Measurements from ENCODE around the gene ROM1.
A peak's percentile ranks its signal among the peaks of the same experiment; 100 is the strongest.
"Not testable (repeated sequence)": the region's sequence is repeated elsewhere in the genome, so short reads cannot be mapped to it uniquely, and the experiment has no call there.

Gene ROM1

GRCh38 chr11:62645671-62645945 is 32.6 kb downstream of the ROM1 start:
- Mint-ChIP-seq H3K4me1 (ENCODE audit: low read depth) (peaks cover 21% of the 10 kb centered on the region), H3K9me3 (no peaks in the 10 kb centered on the region)

DNA sequence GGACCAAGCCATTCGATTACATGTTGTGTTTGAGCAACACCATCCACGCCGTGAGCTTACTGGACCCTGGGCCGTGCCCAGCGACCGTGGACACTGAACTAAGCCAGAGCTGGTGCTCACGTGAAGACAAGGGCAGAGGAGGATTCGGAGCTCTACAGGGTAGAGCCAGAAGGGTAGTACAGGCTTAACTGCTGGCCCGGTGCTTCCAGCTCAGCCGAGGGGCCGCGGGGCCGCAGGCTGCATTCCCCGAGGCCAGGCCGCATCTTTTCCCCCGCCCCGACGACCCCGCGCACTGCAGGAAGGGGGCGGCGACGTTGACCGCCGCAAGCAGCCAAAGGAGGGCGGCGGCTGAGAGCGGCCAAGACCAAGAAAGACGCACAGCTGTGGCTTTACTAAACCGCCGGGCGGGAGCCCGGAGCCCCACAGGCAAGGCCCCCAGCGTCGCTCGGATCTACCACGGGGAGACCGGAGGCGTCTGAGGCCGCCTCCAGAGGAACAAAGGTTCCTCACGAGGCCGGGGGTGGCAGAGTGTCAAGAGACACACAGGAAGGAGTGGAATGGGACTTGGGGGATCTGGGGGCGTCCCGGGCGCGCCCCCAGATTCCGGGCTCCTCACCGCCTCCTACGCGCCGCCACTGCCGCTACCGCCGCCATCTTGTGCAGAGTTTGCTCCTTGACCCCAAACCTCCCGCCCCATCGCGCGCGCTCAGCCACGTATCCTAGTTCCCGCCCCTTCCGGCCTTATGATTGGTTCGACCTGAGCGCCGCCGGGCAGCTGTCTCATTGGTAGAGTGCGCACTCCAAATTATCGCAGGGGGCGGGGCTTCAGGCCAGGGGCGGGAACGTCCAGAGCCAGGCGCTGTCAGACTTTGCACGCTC is 33.1 kb downstream of the ROM1 start, which contains the start of gene GANAB:
TSS of gene GANAB (minus strand) at position 668 of the 879 bp plus-strand sequence. CDS start at position 654, 14 bp downstream.
- H3K27me3 Mint-ChIP-seq (ENCODE audit: low read depth) = no peaks in the 10 kb centered on the region
- H3K9me3 Mint-ChIP-seq = no peaks in the 10 kb centered on the region
- peak within 1 kb of the TSS; percentile 99 for H3K4me3 Mint-ChIP-seq
- DNase-seq (ENCODE audit: low spot score) = peak; percentile 99
- H3K27ac Mint-ChIP-seq = peak within 1 kb of the TSS; percentile 97
- H3K4me1 Mint-ChIP-seq (ENCODE audit: low read depth) = peaks cover 18% of the 10 kb centered on the region
- H3K36me3 Mint-ChIP-seq (ENCODE audit: low read depth) = peaks cover 33% of the 10 kb centered on the region

More at GRCh38 chr11:62645671-62645945, 32.6 kb downstream of the ROM1 start:
- Mint-ChIP-seq H3K27me3 (ENCODE audit: low read depth) (no peaks in the 10 kb centered on the region), H3K27ac (peak overlapping the region; percentile 97), H3K36me3 (ENCODE audit: low read depth) (peaks cover 36% of the 10 kb centered on the region), H3K4me3 (peak overlapping the region; percentile 99)
- no peak for DNase-seq (ENCODE audit: low spot score)

DNA sequence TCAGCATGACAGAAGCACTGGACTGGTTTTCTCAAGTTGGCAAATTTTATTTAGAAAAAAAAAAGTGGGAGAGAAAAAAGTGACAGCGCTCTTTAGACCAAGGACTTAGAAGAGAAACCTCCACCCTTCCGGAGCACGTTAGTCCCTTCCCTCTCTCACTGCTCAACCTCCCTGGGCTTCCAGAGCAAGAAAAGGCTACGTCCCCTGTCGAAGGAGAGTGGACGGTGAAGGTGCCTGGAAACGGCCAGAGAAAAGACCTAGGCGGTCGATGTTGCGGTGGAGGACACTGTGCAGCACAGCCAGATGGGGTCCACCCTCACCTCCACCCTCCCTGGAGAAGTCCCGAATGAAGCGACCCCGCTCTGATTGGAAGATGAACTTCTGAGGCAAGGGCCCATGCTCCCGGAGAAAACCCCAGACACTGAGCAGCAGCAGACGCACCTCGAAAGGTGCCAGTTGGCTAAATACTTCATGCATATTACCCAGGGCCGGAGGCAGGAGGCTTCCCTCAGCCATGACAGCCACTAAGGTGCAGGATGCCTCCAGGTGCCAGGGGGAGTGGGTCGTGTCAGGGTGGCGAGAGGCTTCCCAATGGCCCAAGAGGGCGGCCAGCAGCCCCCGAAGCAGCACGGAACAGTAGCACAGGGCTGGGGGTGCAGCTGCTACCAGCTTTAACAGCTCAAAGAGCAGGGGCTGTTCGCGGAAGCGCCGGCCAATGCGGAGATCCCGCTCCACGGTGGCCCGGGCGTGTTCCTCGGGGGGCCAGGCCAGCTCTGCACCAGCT is 34.0 kb downstream of the ROM1 start:
- H3K4me3 Mint-ChIP-seq = peak overlapping the region; percentile 99
- no peak for DNase-seq (ENCODE audit: low spot score)
- no peaks in the 10 kb centered on the region for H3K9me3 Mint-ChIP-seq
- H3K36me3 Mint-ChIP-seq (ENCODE audit: low read depth) = peaks cover 33% of the 10 kb centered on the region
- H3K27ac Mint-ChIP-seq = peak overlapping the region; percentile 97
- H3K27me3 Mint-ChIP-seq (ENCODE audit: low read depth) = no peaks in the 10 kb centered on the region
- peaks cover 13% of the 10 kb centered on the region for H3K4me1 Mint-ChIP-seq (ENCODE audit: low read depth)

GRCh38 chr11:62647609-62648005 is 34.5 kb downstream of the ROM1 start:
- H3K27me3 Mint-ChIP-seq (ENCODE audit: low read depth) = no peaks in the 10 kb centered on the region
- DNase-seq (ENCODE audit: low spot score) = no peak
- H3K4me3 Mint-ChIP-seq = no peak overlapping the region
- H3K36me3 Mint-ChIP-seq (ENCODE audit: low read depth) = peaks cover 34% of the 10 kb centered on the region
- H3K9me3 Mint-ChIP-seq = no peaks in the 10 kb centered on the region
- H3K27ac Mint-ChIP-seq = no peak overlapping the region
- peaks cover 15% of the 10 kb centered on the region for H3K4me1 Mint-ChIP-seq (ENCODE audit: low read depth)

GRCh38 chr11:62648185-62648966 is 35.3 kb downstream of the ROM1 start:
- Mint-ChIP-seq H3K27ac (no peak overlapping the region), H3K36me3 (ENCODE audit: low read depth) (peaks cover 32% of the 10 kb centered on the region), H3K4me1 (ENCODE audit: low read depth) (peaks cover 14% of the 10 kb centered on the region), H3K4me3 (no peak overlapping the region), H3K27me3 (ENCODE audit: low read depth) (no peaks in the 10 kb centered on the region), H3K9me3 (no peaks in the 10 kb centered on the region)
- DNase-seq (ENCODE audit: low spot score) = no peak

GRCh38 chr11:62648967-62649364 is 35.9 kb downstream of the ROM1 start:
- DNase-seq (ENCODE audit: low spot score) = no peak
- H3K9me3 Mint-ChIP-seq = no peaks in the 10 kb centered on the region
- H3K36me3 Mint-ChIP-seq (ENCODE audit: low read depth) = peaks cover 33% of the 10 kb centered on the region
- no peaks in the 10 kb centered on the region for H3K27me3 Mint-ChIP-seq (ENCODE audit: low read depth)
- H3K4me3 Mint-ChIP-seq = no peak overlapping the region
- H3K4me1 Mint-ChIP-seq (ENCODE audit: low read depth) = peaks cover 17% of the 10 kb centered on the region
- H3K27ac Mint-ChIP-seq = no peak overlapping the region

DNA sequence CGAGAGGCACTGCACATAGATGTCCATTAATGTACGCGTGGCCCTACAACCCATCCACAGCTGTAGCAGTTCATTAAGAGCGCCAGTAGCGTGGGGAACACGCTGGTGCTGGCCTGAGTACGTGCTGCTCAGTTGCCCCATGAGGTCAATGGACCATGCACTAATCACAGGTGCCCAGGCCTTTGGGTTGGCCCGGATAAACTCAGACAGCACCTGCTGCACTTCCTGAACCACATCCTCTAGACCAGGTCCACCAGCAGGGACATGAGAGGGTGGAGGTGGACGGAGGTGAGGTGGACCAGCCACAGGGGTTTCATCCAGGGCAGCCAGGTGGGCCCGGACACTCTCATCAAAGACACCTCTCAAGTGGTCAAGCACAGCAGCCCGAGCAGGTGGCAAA is 36.4 kb downstream of the ROM1 start:
- no peak for DNase-seq (ENCODE audit: low spot score)
- no peak overlapping the region for H3K27ac Mint-ChIP-seq
- no peaks in the 10 kb centered on the region for H3K9me3 Mint-ChIP-seq
- no peak overlapping the region for H3K4me3 Mint-ChIP-seq
- peaks cover 29% of the 10 kb centered on the region for H3K36me3 Mint-ChIP-seq (ENCODE audit: low read depth)
- peaks cover 19% of the 10 kb centered on the region for H3K4me1 Mint-ChIP-seq (ENCODE audit: low read depth)
- no peaks in the 10 kb centered on the region for H3K27me3 Mint-ChIP-seq (ENCODE audit: low read depth)

DNA sequence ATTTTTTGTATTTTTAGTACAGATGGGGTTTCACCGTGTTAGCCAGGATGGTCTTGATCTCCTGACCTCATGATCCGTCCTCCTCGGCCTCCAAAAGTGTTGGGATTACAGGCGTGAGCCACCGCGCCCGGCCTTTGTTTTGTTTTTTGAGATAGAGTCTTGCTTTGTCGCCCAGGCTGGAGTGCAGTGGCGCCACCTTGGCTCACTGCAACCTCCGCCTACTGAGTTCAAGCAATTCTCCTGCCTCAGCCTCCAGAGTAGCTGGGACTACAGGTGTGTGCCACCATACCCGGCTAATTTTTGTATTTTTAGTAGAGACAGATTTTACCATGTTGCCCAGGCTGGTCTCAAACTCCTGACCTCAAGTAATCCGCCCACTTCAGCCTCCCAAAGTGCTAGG is 37.2 kb downstream of the ROM1 start:
- DNase-seq (ENCODE audit: low spot score); H3K9me3 Mint-ChIP-seq; H3K27ac Mint-ChIP-seq; H3K4me3 Mint-ChIP-seq; H3K27me3 Mint-ChIP-seq (ENCODE audit: low read depth): not testable (repeated sequence)
- peaks cover 26% of the 10 kb centered on the region for H3K36me3 Mint-ChIP-seq (ENCODE audit: low read depth)
- peaks cover 18% of the 10 kb centered on the region for H3K4me1 Mint-ChIP-seq (ENCODE audit: low read depth)

GRCh38 chr11:62652161-62653006 is 39.3 kb downstream of the ROM1 start:
- H3K36me3 Mint-ChIP-seq (ENCODE audit: low read depth) = peaks cover 15% of the 10 kb centered on the region
- peaks cover 14% of the 10 kb centered on the region for H3K4me1 Mint-ChIP-seq (ENCODE audit: low read depth)
- no peaks in the 10 kb centered on the region for H3K9me3 Mint-ChIP-seq
- no peak for DNase-seq (ENCODE audit: low spot score)
- H3K4me3 Mint-ChIP-seq = peak overlapping the region; percentile 95
- peak overlapping the region; percentile 95 for H3K27ac Mint-ChIP-seq
- no peaks in the 10 kb centered on the region for H3K27me3 Mint-ChIP-seq (ENCODE audit: low read depth)

GRCh38 chr11:62654297-62654696 is 41.2 kb downstream of the ROM1 start:
- no peak for DNase-seq (ENCODE audit: low spot score)
- H3K9me3 Mint-ChIP-seq = no peaks in the 10 kb centered on the region
- H3K27ac Mint-ChIP-seq = no peak overlapping the region
- H3K36me3 Mint-ChIP-seq (ENCODE audit: low read depth) = peaks cover 11% of the 10 kb centered on the region
- H3K27me3 Mint-ChIP-seq (ENCODE audit: low read depth) = no peaks in the 10 kb centered on the region
- H3K4me3 Mint-ChIP-seq = peak overlapping the region; percentile 46
- peaks cover 14% of the 10 kb centered on the region for H3K4me1 Mint-ChIP-seq (ENCODE audit: low read depth)

GRCh38 chr11:62656796-62657429 is 43.9 kb downstream of the ROM1 start:
- no peak for DNase-seq (ENCODE audit: low spot score)
- Mint-ChIP-seq H3K9me3 (no peaks in the 10 kb centered on the region), H3K4me3 (no peak overlapping the region)

GRCh38 chr11:62664405-62665074 is 51.5 kb downstream of the ROM1 start:
- no peak for DNase-seq (ENCODE audit: low spot score)
- Mint-ChIP-seq H3K4me1 (ENCODE audit: low read depth) (peaks cover 20% of the 10 kb centered on the region), H3K27ac (peak overlapping the region; percentile 91), H3K4me3 (peak overlapping the region; percentile 98), H3K27me3 (ENCODE audit: low read depth) (no peaks in the 10 kb centered on the region), H3K36me3 (ENCODE audit: low read depth) (peaks cover 41% of the 10 kb centered on the region), H3K9me3 (no peaks in the 10 kb centered on the region)

More at GRCh38 chr11:62656796-62657429, 43.9 kb downstream of the ROM1 start:
- Mint-ChIP-seq H3K27ac (no peak overlapping the region), H3K27me3 (ENCODE audit: low read depth) (no peaks in the 10 kb centered on the region), H3K4me1 (ENCODE audit: low read depth) (peaks cover 15% of the 10 kb centered on the region), H3K36me3 (ENCODE audit: low read depth) (peaks cover 6% of the 10 kb centered on the region)
